GM19438 (cell line): ENCODE results near the gene OTOF.

Experiments
- ATAC-seq: cut with Tn5 transposase; IDR thresholded peaks from one replicate; pipeline ENCODE4 v1.9.1; 2021; ENCODE audit warnings: low read depth; ENCODE audit not compliant: unreplicated experiment

Gene OTOF

DNA sequence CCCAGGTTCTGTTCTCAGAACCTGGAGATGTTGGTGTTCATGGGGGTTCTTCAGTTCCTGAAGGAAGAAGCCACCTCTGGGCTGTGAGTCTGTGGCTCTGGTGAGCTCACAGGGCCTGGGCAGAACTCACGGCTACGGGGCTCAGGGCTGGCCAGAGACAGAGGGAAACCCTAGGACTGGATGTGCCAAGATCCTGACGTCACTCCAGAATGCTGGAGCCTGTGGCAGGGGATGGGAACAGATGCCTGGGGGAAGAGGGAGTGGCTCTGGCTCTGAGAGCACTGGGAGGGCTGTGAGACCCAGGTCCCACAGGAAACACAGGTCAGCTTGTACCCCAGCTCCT is at the start of gene OTOF:
TSS of gene OTOF (minus strand) at position 214 of the 343 bp plus-strand sequence.
- ATAC-seq: no peak

DNA sequence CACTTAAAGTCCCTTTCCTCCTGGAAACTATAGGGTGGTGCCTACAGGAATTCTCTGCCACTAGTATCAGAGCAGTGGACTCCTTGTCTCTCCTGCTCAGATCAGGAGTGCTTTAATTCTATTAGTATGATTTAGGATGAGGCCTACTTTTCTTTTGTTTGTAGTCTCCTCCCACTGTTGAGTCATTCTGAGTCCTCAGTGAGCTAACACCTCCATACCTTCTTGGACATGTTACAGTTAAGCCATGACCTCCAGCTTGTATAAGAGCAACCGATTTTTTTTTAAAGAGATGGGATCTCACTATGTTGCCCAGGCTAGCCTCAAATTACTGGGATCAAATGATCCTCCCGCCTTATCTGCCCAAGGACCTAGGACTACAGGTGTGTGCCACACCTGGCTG is 48.7 kb upstream of the OTOF start:
- ATAC-seq: no peak

DNA sequence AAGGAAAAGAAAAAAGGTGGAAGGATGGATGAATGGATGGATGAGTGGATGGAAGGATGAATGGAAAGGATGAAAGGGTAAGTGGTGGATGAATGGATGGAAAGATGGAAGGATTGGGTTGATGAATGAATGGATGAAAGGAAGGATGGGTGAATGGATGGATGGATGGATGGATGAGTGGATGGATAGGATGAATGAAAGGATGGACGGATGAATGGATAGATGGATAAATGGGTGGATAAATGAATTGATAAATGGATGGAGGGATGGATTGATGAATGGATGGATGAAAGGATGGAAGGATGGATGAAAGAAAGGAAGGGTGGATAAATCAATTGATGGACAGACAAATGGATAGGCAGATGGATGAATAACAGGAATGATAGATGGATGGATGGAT is 48.2 kb upstream of the OTOF start:
- no peak for ATAC-seq

DNA sequence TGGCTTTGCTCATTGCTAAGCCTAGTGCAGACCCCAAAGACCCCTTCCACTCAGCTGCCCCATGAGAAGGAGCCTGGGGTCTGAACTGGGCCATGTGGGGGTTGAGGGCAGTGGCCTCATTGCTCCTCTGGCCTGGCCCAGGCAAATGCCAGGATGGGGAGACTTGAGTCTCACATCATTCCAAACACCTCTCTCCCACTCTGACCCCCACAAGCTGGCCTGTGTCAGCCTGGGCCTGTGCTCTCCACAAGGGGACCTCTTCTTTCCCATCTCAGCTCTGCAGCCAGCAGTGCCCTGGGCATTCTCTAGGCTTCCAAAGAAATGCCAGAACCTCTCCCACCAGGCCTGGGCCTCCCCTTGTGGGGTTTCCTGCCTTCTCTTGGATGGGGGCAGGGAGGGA is 45.8 kb upstream of the OTOF start:
- no peak for ATAC-seq

DNA sequence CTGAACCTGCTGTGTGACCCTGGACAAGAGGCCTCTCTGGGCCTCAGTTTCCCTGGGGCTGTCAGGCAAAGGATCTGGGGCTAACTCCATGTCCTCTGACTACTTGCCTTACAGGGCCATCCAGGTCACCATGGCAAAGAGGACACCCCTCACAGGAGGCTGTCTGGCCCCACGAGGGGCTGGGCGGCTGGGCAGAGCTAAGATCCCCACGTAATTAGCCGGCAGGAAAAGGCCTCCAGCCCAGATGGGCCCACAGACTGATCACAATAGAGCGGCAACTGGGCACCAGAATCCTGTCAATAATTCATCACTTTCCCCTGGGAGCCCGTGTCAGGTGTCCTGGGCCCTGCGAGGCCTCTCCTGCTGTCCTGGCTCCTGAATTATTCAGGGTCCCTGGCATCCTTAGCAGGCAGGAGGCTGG is 44.8 kb upstream of the OTOF start:
- ATAC-seq: no peak

DNA sequence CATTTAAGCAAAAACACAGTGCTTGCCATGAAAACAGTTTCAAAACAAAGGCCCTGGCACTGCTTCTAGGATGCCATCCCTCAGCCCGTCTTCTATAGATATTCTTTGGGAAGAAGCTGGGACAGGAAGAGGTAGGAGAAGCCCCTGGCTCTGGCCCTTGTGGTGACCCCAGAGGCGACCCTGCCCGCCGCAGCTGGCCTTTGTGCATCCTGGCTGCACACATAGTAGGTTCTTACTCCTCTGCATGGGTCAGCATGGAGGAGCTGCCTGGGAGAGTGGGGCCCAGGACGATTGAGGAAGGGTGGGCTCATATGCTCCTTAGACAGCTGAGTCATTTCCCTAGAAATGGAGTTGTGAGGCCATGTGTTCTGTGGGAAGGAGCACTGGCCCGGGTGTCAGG is 44.4 kb upstream of the OTOF start:
- ATAC-seq: no peak

DNA sequence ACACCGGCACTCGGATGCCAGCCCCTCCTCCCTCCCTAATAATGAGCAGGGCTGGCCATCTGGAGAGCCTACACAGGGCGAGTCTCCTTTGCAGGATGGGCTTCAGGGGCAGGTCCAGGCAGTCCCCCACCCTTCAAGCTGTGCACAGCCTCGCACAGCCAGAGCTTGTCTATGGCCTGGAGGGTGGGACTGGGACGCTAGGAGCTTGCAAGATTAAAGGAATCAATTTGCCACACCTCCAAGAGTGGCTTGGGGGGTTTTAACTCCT is 43.9 kb upstream of the OTOF start:
- no peak for ATAC-seq

DNA sequence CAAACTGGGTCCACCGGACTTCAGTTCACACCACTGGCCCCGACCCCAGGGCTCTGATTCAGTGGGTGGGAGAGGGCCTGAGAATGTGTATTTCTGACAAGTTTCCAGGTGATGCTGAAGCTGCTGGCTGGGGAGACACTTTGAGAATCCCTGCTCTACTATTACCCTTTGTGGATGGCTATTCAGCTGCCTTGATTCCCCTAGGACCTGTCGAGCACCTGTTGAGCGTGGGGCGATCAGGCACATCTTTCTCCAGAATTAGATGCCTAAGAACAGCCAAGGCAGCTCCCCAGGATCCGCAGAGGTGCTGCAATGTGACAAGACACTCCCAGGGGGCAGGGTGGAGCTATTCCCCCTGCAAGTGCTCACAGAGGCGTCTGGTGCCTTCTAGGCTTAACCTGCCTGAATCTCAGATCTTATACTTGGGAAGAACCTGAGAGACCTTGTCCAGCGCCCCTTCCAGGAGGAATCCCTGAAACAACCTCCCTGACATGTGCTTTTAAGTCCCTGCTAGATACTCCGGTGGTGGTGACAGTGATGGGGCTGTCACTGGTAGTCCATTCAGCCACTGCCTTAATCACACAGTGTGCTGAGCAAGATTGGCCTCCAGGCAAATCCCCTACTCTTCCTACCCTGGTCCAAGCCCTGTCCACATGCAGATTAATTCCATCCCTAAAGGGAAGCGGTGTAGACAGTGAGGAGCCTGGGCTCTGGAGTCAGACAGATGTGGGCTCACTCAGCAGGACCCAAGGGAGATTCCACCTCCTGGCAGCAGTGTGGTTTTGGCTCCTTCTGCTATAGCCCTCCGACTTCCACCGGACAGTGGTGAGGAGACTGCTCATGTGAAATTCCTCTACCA is 43.4 kb upstream of the OTOF start:
- no peak for ATAC-seq

DNA sequence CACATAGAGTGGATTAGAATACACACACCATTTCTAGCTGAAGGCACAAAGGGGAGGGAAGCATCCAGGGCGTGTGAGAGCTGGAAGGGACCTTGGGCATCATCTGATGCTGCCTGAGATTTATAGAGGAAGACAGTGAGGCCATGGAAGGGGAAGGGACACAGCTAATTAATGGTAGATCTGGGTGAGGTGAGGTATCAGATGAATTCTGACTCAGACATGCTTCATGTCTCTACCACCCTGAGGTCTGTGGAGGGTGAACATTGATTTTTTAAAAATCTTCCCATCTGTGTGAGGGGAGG is 42.2 kb upstream of the OTOF start:
- no peak for ATAC-seq

DNA sequence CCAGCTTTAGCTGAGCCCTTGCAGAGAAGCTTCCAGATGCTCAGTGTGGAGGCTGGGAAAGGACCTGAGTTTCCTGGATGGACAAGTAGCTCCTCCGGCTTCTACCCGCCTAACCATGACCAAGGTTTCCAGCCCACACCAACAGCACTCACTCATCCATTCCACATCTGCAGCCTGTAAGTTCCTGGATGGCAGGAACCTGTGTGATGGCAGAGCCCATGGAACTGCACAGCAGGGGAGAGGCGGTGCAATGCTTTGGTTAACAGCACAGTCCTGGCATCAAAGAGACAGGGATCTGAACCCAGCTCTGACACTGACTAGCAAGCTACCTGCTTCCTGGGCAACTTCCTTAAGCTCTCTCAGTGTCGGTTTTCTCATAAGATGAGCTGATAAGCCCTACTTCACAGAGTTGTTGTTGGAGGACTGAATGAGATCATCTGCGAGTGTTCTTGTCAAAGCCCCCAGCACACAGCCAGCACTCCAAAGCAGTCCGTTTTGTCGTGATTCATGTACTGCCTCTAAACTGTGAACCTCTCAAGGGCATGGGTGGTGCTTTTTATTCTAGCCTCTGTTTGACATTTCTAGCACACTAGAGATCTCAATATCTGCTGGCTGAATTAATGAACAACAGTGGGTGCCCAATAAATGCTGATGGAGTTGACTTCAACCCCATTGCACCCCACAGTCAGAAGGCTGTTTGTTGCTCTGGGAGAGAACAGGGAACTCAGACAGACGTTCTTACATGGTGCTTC is 41.6 kb upstream of the OTOF start:
- ATAC-seq: no peak

DNA sequence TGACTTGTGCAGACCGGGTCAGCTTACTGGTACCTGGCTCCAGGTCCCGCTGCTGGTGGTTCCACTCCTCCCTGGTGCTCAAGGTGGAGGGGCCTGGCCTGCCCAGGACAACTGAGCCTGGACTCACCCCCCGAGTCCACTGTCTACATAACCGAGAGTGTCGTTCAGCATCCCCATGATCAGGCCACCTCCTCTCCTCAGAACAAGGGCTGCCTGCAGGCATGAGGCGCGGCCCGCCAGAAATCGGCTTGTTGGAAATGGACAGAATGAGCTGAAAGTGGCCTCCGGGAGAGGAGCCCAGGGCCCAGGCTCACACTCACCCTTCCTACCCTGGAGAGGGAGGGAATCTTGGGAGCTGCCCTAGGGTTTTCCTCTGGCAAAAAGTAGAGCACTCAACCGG is 38.9 kb upstream of the OTOF start:
- no peak for ATAC-seq

DNA sequence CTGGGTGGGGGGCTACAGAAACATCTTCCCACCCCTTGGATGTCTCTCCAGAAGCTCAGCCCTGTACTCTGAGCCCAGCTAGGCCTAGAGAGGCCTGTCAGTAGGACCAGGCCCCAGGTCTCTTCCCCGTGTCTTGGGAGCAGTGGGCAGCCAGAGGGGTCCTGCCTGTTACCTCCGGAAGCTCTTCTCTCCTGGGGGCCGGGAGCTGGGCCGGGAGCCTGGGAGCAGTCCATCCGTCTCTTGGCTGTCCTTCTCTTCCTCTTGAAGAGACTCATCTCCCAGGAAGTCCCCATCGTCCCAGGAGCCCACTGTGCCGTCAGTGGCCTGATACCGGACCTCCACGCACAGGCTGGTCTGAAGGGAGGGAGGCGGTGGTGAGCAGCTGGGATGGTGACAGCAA is 38.3 kb upstream of the OTOF start:
- no peak for ATAC-seq

DNA sequence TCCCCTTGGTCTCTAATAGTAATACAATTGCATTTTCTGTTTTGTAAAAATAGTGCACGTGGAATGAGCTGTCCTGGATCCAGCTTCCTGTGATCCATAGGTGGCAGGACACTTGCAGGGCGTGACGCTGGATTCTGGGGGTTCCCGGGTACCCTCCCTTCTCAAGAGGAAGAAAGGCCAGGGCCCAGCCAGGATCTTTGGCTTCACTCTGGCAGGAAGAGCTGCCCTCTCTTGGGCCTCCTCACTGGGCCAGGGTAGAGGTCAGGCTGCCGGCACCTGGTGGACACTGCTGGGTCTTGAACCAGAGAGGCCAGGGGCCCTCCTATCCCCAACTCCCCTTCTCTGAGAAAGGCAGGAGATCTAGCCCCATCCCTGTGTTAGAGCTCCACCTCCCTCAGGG is 37.8 kb upstream of the OTOF start:
- ATAC-seq: no peak

DNA sequence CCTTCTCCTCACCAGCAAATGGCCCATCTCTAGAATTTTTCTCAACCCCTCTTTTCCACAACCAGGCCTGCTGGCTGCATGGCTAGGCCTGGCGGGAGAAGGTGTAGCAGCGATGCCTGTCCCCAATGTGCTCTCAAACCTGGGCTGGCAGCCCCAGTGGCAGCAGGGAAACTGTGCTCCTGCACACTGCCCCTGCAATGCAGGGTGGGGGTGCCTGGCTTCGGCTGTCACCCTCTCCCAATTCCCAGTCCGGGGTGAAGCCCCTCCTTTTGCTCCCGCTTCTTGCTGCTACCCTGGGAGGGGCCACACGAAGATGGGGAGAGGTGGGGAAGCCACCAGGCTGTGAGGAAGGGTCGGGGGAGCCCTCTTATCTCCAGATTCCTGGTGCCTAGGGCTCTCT is 36.1 kb upstream of the OTOF start:
- ATAC-seq: no peak

DNA sequence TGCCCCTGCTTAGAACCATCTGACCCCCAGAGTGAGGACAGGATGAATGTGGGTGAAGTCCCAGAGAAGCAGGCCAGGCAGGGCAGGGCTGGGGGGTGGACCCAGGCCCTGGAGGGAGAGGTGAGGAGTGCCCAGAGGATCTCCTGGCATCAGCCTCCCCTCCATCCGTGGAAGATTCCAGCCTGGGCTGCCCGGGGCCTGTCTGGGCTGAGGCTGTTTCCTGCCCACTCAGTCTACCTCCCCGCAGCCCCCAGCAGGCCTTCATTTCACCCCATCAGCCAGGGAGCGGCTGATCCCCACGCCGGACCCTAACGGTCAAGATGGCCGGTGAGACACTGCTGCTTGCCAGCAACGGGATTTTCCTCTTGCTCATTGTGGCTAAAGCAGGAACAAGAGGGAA is 35.3 kb upstream of the OTOF start:
- ATAC-seq: no peak

DNA sequence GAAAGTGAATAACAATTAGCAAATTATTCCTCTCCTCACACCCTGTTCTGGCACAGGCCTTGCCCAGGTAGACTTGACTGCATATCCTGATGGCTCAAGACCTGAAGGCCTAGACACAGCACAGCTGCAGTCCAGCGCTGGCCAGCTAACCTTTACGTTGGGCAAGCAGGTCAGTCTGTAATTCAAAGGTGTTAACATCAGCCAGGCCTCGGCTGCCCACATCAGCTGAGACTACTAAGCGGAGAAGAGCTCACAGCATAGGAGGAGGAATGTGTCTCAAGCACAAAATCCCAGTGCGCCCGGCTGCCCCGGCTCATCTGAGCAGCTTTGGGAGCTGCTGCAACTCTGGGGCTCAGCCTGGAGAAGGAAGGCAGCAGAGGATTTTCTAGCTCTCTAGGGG is 33.5 kb upstream of the OTOF start:
- no peak for ATAC-seq

DNA sequence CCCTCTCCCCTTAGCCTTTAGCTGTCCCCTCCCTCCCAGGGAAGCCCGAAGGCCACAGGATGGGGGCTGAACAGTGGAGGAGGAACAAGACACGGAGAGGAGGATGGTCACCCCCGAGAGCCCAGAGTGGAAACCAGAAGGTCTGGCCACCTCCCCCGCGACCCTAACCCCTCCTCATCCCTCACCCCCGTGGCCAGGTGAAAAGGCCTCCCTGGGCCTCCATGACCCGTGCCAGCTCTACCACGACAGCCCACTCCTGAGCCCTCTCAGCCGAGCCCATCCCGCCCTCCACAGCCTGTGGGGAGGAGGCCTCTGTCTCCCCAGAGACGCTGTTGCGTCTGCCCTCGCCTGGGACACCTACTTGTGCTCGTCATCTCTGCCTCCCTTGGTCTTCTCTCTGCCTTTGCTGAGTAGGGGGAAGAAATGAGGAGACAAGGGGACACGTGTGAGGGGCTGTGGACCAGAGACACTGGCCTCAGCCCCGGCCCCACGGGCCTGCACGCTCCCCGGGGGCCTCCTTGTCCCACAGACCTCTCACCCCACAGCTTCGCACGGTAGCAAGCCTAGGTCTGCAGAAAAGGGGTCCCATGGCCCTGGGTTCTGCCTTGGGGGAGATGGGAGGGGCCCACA is 32.5 kb upstream of the OTOF start:
- ATAC-seq: no peak

DNA sequence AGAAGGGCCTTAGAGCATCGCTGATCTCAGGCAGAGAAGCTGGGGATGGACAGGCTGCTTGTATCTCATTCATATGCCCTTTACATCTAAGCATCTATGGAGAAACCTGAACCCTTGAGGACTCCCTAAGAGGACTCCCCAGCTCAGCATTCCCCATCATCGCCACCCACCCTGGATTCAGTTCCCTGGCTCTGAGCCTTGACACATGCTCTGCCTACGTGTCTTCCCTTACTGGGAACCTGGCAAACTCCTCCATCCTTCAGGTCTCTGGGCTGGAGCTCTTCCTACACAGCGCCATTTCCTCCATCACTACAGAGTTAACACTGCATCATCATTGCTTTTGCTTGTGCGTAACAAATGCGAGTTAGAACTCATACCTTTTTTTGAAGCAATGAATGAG is 31.2 kb upstream of the OTOF start:
- no peak for ATAC-seq

DNA sequence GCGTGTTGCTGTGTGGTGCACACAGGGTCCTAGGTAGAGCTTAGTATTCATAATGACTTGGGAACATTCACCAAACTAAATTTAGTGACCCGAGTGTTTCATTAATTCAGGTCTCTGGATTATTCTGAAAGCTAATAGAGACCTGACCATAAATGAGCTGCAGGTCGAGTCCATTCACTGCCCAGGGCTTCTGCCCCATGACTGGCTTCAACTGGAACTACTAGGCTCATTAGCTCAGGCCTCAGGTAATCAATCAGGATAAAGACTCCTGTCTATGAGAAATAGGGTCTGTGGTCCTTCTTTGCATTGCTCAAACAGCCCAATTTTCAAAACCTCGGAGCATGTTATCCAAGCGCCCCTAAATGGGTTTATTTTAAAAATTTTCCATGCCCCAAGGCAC is 30.0 kb upstream of the OTOF start:
- ATAC-seq: no peak

DNA sequence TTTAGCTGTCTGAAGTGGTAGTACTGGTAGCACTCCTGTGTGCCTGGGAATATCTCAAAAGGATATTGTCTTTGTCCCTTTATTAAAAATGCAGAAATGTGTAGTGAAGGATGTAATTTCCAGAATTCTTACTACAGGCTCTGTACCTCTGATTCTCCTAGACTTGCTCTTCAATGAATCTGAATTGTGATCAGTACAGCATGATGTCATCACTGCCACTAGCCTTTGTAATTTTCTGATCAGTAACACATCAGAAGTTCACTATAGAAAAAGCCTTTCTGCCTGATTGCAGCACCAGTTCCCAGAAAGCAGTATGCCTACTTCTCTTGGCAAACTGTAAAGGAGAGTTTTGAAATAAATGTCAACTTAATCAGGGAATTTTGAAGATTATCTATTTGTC is 29.2 kb upstream of the OTOF start:
- no peak for ATAC-seq

DNA sequence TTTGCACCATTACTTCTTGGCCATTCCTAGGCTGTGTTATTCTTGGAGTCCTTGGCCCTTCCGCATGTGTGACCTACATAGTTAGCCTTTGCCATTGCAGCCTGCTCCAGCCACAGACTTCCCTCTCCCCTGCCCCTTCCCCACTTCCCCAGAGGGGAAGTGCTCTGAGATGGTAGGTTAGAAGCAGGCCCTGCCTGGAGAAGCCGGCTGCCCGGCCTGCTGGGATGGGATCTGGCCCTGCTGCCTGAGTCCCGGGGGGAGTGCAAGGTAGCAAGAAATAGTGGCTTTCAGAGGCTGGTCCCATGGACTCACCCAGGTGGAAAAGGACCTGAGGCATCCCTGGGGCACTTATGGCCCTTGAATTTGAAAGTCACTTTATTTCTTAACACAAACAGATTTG is 28.4 kb upstream of the OTOF start:
- no peak for ATAC-seq

DNA sequence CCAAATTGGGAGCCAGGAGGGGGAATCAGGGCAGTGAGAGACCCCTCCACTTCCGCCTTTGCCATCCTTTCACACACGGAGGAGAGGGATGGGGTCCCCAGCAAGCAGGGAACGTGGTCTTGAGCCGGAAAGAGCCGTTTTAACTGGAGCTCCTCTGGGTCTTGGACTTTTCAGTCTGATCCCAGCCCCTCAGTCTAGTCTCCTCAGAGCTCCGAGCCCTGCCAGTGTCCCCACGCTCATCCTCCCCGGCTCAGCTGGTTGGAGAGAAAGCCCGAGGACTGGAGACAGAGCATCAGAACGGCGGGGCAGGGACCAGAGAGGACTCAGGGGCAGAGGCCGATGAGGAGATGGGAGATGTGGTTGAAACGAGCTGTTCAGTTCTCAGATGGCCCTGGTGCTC is 26.1 kb upstream of the OTOF start:
- ATAC-seq: no peak
